ENCODE results near the gene LHFPL6.

LHFPL6 gene

GRCh38 chr13:39602614-39603366 is at the start of gene LHFPL6:
Gene LHFPL6, minus strand, starts transcription at chr13:39603193.
- peak; percentile 56 to 66 for DNase-seq

DNA sequence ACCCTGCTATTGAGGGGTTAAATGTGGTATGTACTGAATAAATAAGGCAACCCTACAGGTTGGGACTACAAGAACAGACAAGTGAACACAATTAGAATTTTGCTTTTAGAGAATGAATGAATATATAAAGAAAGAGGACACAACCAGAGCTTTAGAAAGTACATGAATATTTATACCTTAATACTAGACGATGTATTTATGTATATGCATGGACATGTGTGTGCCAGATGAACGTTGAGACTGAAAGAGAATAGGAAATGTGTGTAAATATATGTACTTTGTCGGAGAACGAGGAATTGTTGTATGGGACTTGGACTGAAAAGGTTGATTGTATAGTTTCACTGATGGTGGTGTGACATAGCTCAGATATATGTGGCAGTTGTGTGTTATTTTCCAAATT is 43.1 kb upstream of the LHFPL6 start:
- no peak for DNase-seq

- no peak for DNase-seq
Measured at GRCh38 chr13:39641645-39642044, 38.7 kb upstream of the LHFPL6 start.

- DNase-seq, result no peak
Measured at GRCh38 chr13:39637890-39638289, 34.9 kb upstream of the LHFPL6 start.

DNA sequence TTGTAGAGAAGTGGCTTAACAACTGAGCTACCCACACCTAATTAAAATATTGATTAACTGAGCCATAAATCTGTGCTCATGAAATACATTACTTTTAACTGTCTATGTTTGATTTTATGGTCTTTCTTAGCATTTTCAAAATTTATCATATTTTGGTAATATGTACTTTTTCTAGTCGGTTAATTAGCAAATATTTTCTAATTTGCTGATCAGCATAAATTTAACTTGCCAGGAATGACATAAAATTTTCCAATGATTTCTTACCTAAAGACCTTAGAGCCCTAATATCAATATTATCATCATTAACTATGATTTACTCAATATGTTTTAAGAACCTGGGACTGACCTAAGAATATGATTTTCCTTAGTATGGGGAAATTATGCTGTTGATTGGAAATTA is 32.6 kb upstream of the LHFPL6 start:
- no peak for DNase-seq

DNA sequence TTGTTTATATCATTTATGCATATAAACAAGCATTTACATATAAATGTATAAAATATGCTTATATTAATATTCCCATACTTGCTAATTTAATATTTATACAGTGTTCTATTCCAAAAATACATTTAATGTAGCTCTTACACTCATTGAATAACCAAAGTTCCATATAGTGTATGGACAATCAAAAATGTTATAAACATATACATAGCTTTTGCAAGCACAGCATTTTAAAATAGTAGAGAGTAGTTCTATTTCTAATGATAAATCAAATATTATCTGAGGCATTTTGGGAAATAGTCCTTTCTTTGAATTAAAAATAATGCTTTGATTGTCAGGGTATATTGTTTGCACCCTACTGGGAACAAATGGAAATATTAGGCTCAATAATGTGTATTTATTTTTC is 30.0 kb upstream of the LHFPL6 start:
- no peak for DNase-seq

GRCh38 chr13:39631307-39631706 is 28.3 kb upstream of the LHFPL6 start:
- DNase-seq, result no peak

GRCh38 chr13:39623466-39623865 is 20.5 kb upstream of the LHFPL6 start:
- no peak for DNase-seq

DNA sequence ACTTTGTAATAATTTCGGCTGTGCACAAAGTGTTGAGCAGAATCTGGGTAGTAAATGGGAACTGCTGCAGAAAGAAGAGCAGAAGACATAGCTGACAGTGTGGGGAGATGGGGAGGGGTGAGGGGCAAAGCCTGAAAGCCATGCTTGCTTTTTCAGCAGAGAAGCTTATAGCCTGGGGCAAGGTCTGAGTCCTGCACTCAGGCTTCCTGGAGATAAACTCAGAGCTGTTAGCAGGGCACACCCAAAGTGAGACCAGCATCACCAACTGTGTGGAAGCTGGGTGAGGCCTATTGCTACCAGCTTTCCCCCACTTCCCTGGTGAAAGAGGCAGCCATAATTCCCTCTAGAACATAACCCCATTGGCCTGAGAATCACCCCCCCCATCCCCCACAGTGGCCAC is 15.6 kb upstream of the LHFPL6 start:
- no peak for DNase-seq

DNA sequence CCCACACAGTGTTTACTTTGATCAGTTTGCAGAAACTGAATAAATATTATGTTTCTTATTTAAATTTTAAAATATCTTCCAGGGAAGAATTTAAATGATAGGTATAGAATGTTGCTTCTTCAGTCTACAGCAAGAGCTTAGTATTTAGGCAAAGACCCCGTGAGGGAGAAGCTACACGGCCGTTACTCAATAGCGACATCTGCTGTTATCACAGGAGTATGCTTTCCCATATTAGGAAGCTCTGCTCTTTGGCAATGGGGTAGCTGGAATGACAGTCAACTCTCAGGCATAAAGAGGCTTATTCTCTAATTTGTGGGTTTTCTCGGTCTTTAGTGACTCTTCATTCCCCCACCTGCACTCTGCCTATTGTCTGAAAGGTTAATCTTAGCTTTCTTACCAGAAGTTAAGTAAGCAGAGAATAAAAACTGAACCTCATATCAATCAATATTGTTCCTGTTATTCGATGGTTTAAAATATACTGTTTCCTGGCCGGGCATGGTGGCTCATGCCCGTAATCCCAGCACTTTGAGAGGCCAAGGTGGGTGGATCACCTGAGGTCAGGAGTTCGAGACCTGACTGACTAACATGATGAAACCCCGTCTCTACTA is 13.2 kb upstream of the LHFPL6 start:
- peak; percentile 2 to 64 for DNase-seq

DNA sequence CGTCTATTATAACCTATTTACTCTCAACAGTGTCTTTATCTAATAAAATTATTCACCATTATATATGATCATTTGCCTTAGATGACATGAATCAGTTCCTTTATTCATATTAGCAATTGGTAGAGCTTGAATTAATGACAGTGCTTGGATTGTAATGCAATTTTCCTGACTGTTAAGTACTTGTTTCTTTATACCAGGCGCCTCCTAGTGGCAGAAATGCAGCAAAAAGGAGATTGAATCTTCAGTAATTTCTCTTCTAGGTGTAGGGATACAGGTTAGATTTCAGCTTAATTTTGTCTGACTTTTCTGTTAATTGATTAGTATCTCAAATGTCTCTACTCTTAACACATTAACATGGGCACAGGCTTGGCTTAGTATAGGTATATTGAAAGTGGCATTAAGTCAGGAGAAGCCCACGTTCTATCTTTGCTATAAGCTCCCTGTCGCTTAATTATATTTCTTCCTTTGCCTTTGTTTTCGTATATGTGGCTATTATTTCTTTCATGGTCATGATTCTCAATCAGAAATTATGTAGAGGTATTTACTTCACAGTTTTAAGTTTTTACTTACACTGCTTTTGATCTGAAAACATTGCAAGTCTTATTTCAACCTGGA is 9.1 kb upstream of the LHFPL6 start:
- DNase-seq, result peak in 1 of 2 experiments; percentile 59

GRCh38 chr13:39607876-39608275 is 4.9 kb upstream of the LHFPL6 start:
- no peak for DNase-seq

GRCh38 chr13:39605677-39606320 is 2.8 kb upstream of the LHFPL6 start:
- no peak for DNase-seq

DNA sequence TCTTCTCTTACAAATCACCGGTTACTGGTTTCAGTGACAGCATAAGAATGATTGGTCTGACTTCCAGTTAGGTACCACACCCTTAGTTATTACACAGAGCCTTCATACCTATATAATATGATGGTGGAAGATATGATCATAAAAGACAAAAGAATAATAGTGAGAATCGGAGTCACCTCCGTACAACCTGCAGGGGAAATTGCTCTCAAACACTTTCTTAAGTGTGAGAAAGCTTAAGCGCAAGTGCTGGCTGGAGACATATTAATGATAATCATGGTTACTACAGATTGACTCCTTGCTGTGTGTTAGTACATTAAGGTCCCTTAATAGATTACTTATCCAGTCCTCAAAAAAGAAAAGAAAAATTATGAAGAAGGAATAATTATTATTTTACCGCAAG is 1.8 kb upstream of the LHFPL6 start:
- DNase-seq, result no peak

- DNase-seq, result peak; percentile 42 to 65
Measured at GRCh38 chr13:39603424-39603947, 493 bp upstream of the LHFPL6 start.

DNA sequence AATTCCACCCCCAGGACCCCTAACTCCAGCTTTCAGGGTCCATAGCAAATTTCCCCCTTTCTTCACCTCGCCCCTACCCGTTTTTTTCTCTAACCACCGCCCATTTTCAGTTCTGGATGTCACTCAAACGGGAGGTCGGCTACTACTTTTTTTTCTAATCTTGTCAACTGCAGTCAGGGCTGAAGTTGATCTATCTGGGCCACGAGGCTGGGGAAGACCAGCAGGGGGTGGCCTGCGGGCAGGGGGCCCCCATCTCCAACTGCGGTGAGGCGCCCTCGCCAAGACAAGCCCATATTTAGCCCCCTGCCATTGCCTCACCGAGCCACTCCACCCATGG is 748 bp downstream of the LHFPL6 start:
- DNase-seq, result no peak

GRCh38 chr13:39601636-39602035 is 1.4 kb downstream of the LHFPL6 start:
- no peak for DNase-seq

DNA sequence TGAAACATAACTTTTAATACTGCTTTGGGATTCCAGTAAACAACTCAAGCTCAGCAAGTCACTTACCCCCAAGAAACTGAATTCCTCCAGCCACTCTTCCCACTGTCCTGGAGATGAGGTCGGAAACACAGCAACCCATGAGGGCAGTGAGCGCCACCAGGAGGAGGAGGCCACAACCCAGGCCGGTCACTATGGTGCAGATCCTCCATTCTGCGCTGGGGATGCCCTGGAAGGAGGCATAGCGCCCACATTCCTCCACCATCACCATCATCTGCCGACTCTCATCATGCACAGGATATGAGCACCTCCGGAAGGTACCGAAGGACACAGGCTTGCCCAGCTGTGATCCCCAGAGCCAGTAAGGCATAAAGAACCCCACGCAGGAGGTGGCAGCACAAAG is 2.2 kb downstream of the LHFPL6 start:
- no peak for DNase-seq

- DNase-seq, result no peak
Measured at GRCh38 chr13:39599842-39600241, 3.2 kb downstream of the LHFPL6 start.

DNA sequence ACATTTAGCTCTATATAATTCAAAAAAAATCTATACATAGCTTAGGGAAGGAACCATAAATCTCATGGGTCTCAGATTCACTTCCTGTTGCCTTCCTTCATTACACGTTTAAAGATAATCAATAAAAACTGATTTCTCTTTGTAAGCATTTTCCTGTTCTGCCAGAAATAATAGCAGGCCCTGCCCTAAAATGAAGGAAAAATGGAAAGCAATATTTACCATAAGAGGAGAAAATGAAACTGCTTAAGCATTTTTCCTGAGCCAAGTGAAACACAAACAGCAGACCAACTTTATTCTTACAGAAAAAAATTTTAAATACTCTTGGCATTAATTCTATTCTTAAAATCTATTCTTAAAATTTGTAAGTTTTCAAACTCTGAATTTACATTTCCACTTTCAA is 4.0 kb downstream of the LHFPL6 start:
- DNase-seq, result no peak

DNA sequence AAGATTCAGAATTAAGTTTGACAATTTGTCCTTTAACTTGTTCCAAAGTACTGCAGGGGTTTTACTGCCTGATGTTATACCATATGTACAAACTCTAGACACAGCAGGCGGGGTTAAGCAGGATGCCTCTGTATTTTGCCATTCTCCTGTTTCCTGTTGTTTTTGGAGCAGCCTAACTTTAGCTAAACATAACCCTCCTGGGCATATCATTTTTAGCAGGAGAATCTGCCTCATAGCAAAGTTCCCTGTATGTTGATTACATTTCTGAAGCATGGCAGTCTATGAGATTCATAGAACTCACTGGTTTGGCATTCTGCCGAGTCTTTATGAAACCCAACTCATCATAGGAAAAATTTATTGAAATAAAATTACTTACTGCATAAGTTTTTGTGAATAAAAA is 5.2 kb downstream of the LHFPL6 start:
- no peak for DNase-seq

DNA sequence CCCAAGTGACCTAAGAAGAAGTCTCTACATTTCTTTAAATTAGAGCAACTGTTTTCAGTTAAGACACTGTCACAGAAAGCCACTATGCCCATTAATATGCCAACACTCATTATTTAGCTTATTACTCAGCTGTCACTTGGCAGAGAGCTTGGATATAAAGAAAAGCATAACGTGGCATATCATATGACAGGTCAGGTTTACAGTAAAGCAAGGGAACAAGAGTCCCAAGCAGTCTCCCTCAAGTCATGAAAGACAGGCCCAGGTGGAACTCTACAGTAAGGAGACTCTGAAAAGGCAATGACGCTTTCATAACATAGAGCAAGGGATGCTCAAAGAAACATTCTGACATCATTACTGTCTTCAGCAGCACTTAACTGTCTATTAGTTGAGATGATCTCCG is 6.3 kb downstream of the LHFPL6 start:
- no peak for DNase-seq

GRCh38 chr13:39596176-39596575 is 6.8 kb downstream of the LHFPL6 start:
- DNase-seq, result no peak
